Vagina (tissue), 2 donors: Measurements from ENCODE around the gene SRSF3. TPM values are rescaled to one million over a fixed set of nuclear protein-coding genes. Genes with fewer than 3 reads are reported as not detected.

Experiments
- DNase-seq, 2 donors: peaks; one replicate each; pipeline ENCODE4 v3.0.0-alpha.2; 2017; ENCODE audit errors: extremely low spot score in 2 of 2
- H3K27ac ChIP-seq: fragments of 200-600 bp; sonication (generic); one replicate; pipeline ENCODE4 v1.5.1; 2019
- H3K27me3 ChIP-seq: fragments of 200-600 bp; sonication (generic); one replicate; pipeline ENCODE4 v1.5.1; 2019
- H3K36me3 ChIP-seq, 2 donors: fragments of 200-600 bp; sonication (generic); one replicate each; pipeline ENCODE4 v1.5.1; 2017 to 2019
- H3K4me1 ChIP-seq: fragments of 200-600 bp; sonication (generic); one replicate; pipeline ENCODE4 v1.5.1; 2019
- H3K4me3 ChIP-seq, 2 donors: fragments of 200-600 bp; sonication (generic); 1 replicate in 1 of 2; 2 replicates in 1 of 2; pipeline ENCODE4 v1.5.1; 2016 to 2019
- H3K9me3 ChIP-seq: fragments of 200-600 bp; sonication (generic); one replicate; pipeline ENCODE4 v1.5.1; 2019
- CTCF ChIP-seq, 3 experiments: fragments of 450-650 bp in 2 of 3; fragments of 200-600 bp in 1 of 3; sonication (generic) in 1 of 3; IDR thresholded peaks; one replicate each; pipeline ENCODE4 v1.5.1; 2017 to 2019; ENCODE audit warnings: antibody characterized with exemption in 3 of 3, mild to moderate bottlenecking in 2 of 3, moderate library complexity in 2 of 3
- POLR2A ChIP-seq, 2 donors: fragments of 450-650 bp; IDR thresholded peaks; one replicate each; pipeline ENCODE4 v1.6.1; 2017; ENCODE audit warnings: antibody characterized with exemption in 2 of 2, mild to moderate bottlenecking in 2 of 2, moderate library complexity in 2 of 2
- POLR2AphosphoS5 ChIP-seq, 2 donors: sonication (generic); formaldehyde crosslinking; IDR thresholded peaks; one replicate each; pipeline ENCODE4 v1.9.0; 2017; ENCODE audit warnings: antibody characterized with exemption in 2 of 2, mild to moderate bottlenecking in 2 of 2, low read depth in 1 of 2; ENCODE audit not compliant: insufficient read depth in 1 of 2
- intact Hi-C: fragments of 100-400 bp; cut with DNase I; formaldehyde crosslinking; loops from one replicate; pipeline ENCODE4 v1.15.1; 2023
- total RNA-seq: library from RNA; depleted of rRNA; stranded (reverse); fragments of >200 nt; gene quantifications from one replicate; pipeline ENCODE4 v1.2.3, GENCODE V29; 2016

Gene SRSF3
- total RNA-seq, 1 donor from 2014 or later: 144 TPM

GRCh38 chr6:36612101-36612625 is 18.0 kb downstream of the SRSF3 start:
- H3K36me3 ChIP-seq: peaks cover 0 to 42% of the 10 kb centered on the region in 2 donors
- no peaks in the 10 kb centered on the region for H3K9me3 ChIP-seq
- intact Hi-C loops: no loop called here
- no peak for DNase-seq
- peaks cover 34% of the 10 kb centered on the region for H3K4me1 ChIP-seq
- H3K4me3 ChIP-seq: no peak overlapping the region
- TF ChIP-seq CTCF (IDR thresholded peaks at IDR 0.05): no peak
- no peak for TF ChIP-seq POLR2AphosphoS5 (IDR thresholded peaks at IDR 0.05; ENCODE audit: insufficient read depth in 1 of 2, low read depth in 1 of 2)
- no peak for TF ChIP-seq POLR2A (IDR thresholded peaks at IDR 0.05)
- H3K27me3 ChIP-seq: no peaks in the 10 kb centered on the region
- no peak overlapping the region for H3K27ac ChIP-seq

GRCh38 chr6:36613200-36613995 is 19.2 kb downstream of the SRSF3 start:
- H3K36me3 ChIP-seq: peaks cover 0 to 30% of the 10 kb centered on the region in 2 donors
- no peak overlapping the region for H3K4me3 ChIP-seq
- intact Hi-C loops: no loop called here
- H3K27me3 ChIP-seq: no peaks in the 10 kb centered on the region
- H3K9me3 ChIP-seq: no peaks in the 10 kb centered on the region
- no peak overlapping the region for H3K27ac ChIP-seq
- no peak for TF ChIP-seq CTCF (IDR thresholded peaks at IDR 0.05)
- no peak for TF ChIP-seq POLR2AphosphoS5 (IDR thresholded peaks at IDR 0.05; ENCODE audit: insufficient read depth in 1 of 2, low read depth in 1 of 2)
- TF ChIP-seq POLR2A (IDR thresholded peaks at IDR 0.05): no peak
- peaks cover 28% of the 10 kb centered on the region for H3K4me1 ChIP-seq
- DNase-seq: no peak

- no peak overlapping the region for H3K27ac ChIP-seq
- DNase-seq: no peak
- no peaks in the 10 kb centered on the region for H3K27me3 ChIP-seq
- no peak overlapping the region for H3K4me3 ChIP-seq
- intact Hi-C loops: loop anchor here (5.0 kb wide), 1 partner anchor 142 kb away; no protein-coding TSS in a partner anchor
- H3K4me1 ChIP-seq: peaks cover 14% of the 10 kb centered on the region
- H3K36me3 ChIP-seq: peaks cover 0 to 17% of the 10 kb centered on the region in 2 donors
- H3K9me3 ChIP-seq: no peaks in the 10 kb centered on the region
- TF ChIP-seq CTCF (IDR thresholded peaks at IDR 0.05) (peak; percentile 29 to 60 (median 35)), POLR2A (IDR thresholded peaks at IDR 0.05) (no peak), POLR2AphosphoS5 (IDR thresholded peaks at IDR 0.05; ENCODE audit: insufficient read depth in 1 of 2, low read depth in 1 of 2) (peak in 1 of 2 donors; percentile 48)
Measured at GRCh38 chr6:36615018-36615761, 21.0 kb downstream of the SRSF3 start.

GRCh38 chr6:36616893-36617521 is 22.8 kb downstream of the SRSF3 start:
- no peaks in the 10 kb centered on the region for H3K9me3 ChIP-seq
- TF ChIP-seq CTCF (IDR thresholded peaks at IDR 0.05) (no peak), POLR2A (IDR thresholded peaks at IDR 0.05) (no peak), POLR2AphosphoS5 (IDR thresholded peaks at IDR 0.05; ENCODE audit: insufficient read depth in 1 of 2, low read depth in 1 of 2) (no peak)
- intact Hi-C loops: loop anchor here (5.0 kb wide), 1 partner anchor 140 kb away; no protein-coding TSS in a partner anchor
- H3K4me1 ChIP-seq: peaks cover 14% of the 10 kb centered on the region
- peaks cover 0 to 12% of the 10 kb centered on the region in 2 donors for H3K36me3 ChIP-seq
- DNase-seq: no peak
- no peak overlapping the region for H3K4me3 ChIP-seq
- H3K27ac ChIP-seq: peak overlapping the region; percentile 50
- H3K27me3 ChIP-seq: no peaks in the 10 kb centered on the region
